ENCODE measurements around the gene MEOX1. TPM values are rescaled to one million over a fixed set of nuclear protein-coding genes. Genes with fewer than 3 reads are reported as not detected.

MEOX1 gene
- total RNA-seq, 4 donors from 2014 or later = 6.6 to 16.1 (median 12.9) TPM

GRCh38 chr17:43703630-43704029 lies 41.9 kb upstream of the MEOX1 start:
- Histone ChIP-seq H3K27me3 (peaks cover 0 to 18% (median 0%) of the 10 kb centered on the region in 4 donors), H3K4me1 (no peaks in the 10 kb centered on the region), H3K36me3 (no peaks in the 10 kb centered on the region), H3K9me3 (no peaks in the 10 kb centered on the region), H3K27ac (replicated peaks in 1 of 4) (no peak overlapping the region), H3K4me3 (no peak overlapping the region)
- DNase-seq (ENCODE audit: extremely low spot score) = no peak
- intact Hi-C loops (cut with DNase I) = no loop called here
- 100% methylated on average over 3 of the region's 3 CpGs for WGBS
- no peak for TF ChIP-seq EP300 (IDR thresholded peaks at IDR 0.05)
- no peak for TF ChIP-seq POLR2AphosphoS5 (IDR thresholded peaks at IDR 0.05)
- TF ChIP-seq CTCF (IDR thresholded peaks at IDR 0.05) = no peak
- no peak for TF ChIP-seq POLR2A (IDR thresholded peaks at IDR 0.05; ENCODE audit: low read depth)

GRCh38 chr17:43702637-43703036 lies 40.9 kb upstream of the MEOX1 start:
- Histone ChIP-seq H3K27ac (replicated peaks in 1 of 4) (no peak overlapping the region), H3K36me3 (no peaks in the 10 kb centered on the region), H3K9me3 (no peaks in the 10 kb centered on the region), H3K27me3 (peaks cover 0 to 18% (median 0%) of the 10 kb centered on the region in 4 donors), H3K4me3 (no peak overlapping the region), H3K4me1 (no peaks in the 10 kb centered on the region)
- intact Hi-C loops (cut with DNase I) = no loop called here
- TF ChIP-seq EP300 (IDR thresholded peaks at IDR 0.05) = no peak
- no peak for TF ChIP-seq POLR2AphosphoS5 (IDR thresholded peaks at IDR 0.05)
- no peak for TF ChIP-seq POLR2A (IDR thresholded peaks at IDR 0.05; ENCODE audit: low read depth)
- no peak for TF ChIP-seq CTCF (IDR thresholded peaks at IDR 0.05)
- 76% methylated on average over 4 of the region's 4 CpGs for WGBS
- DNase-seq (ENCODE audit: extremely low spot score) = no peak

- WGBS = 50% methylated on average over 10 of the region's 16 CpGs
- H3K4me1 ChIP-seq = peaks cover 5 to 7% (median 7%) of the 10 kb centered on the region in 4 donors
- peaks cover 0 to 12% (median 0%) of the 10 kb centered on the region in 4 donors for H3K27me3 ChIP-seq
- no peaks in the 10 kb centered on the region for H3K36me3 ChIP-seq
- TF ChIP-seq POLR2AphosphoS5 (IDR thresholded peaks at IDR 0.05) (no peak), POLR2A (IDR thresholded peaks at IDR 0.05; ENCODE audit: low read depth) (no peak)
- H3K27ac ChIP-seq (replicated peaks in 1 of 4) = no peak overlapping the region
- intact Hi-C loops (cut with DNase I) = no loop called here
- H3K4me3 ChIP-seq = no peak overlapping the region
- no peak for DNase-seq (ENCODE audit: extremely low spot score)
- no peaks in the 10 kb centered on the region for H3K9me3 ChIP-seq
These were observed 39.6 kb upstream of the MEOX1 start for GRCh38 chr17:43701318-43701743.

- no peaks in the 10 kb centered on the region for H3K27me3 ChIP-seq
- H3K27ac ChIP-seq (replicated peaks in 1 of 4) = no peak overlapping the region
- H3K9me3 ChIP-seq = no peaks in the 10 kb centered on the region
- no peak overlapping the region for H3K4me3 ChIP-seq
- DNase-seq (ENCODE audit: extremely low spot score) = no peak
- no peaks in the 10 kb centered on the region for H3K36me3 ChIP-seq
- TF ChIP-seq EP300 (IDR thresholded peaks at IDR 0.05) (no peak), POLR2AphosphoS5 (IDR thresholded peaks at IDR 0.05) (no peak), CTCF (IDR thresholded peaks at IDR 0.05) (no peak), POLR2A (IDR thresholded peaks at IDR 0.05; ENCODE audit: low read depth) (no peak)
- H3K4me1 ChIP-seq = peaks cover 13 to 15% (median 14%) of the 10 kb centered on the region in 4 donors
- intact Hi-C loops (cut with DNase I) = loop anchor here (5.0 kb wide), 1 partner anchor 148 kb away; the partner anchor contains the start of gene CD300LG
- WGBS = 50% methylated on average over 3 of the region's 3 CpGs
These were observed 37.7 kb upstream of the MEOX1 start for GRCh38 chr17:43699438-43699756.

GRCh38 chr17:43698678-43699437 lies 37.1 kb upstream of the MEOX1 start:
- no peaks in the 10 kb centered on the region for H3K36me3 ChIP-seq
- no peaks in the 10 kb centered on the region for H3K27me3 ChIP-seq
- intact Hi-C loops (cut with DNase I) = loop anchor here (5.0 kb wide), 1 partner anchor 148 kb away; the partner anchor contains the start of gene CD300LG
- H3K9me3 ChIP-seq = no peaks in the 10 kb centered on the region
- no peak for TF ChIP-seq CTCF (IDR thresholded peaks at IDR 0.05)
- no peak for TF ChIP-seq POLR2A (IDR thresholded peaks at IDR 0.05; ENCODE audit: low read depth)
- TF ChIP-seq EP300 (IDR thresholded peaks at IDR 0.05) = no peak
- TF ChIP-seq POLR2AphosphoS5 (IDR thresholded peaks at IDR 0.05) = no peak
- no peak for DNase-seq (ENCODE audit: extremely low spot score)
- 67% methylated on average over 7 of the region's 7 CpGs for WGBS
- peaks cover 13 to 15% (median 14%) of the 10 kb centered on the region in 4 donors for H3K4me1 ChIP-seq
- no peak overlapping the region for H3K4me3 ChIP-seq
- no peak overlapping the region for H3K27ac ChIP-seq (replicated peaks in 1 of 4)
